ENCODE results near the gene ALDH3B1. TPM values are rescaled to one million over a fixed set of nuclear protein-coding genes. Genes with fewer than 3 reads are reported as not detected.

Gene ALDH3B1
- total RNA-seq, 1 donor from 2014 or later, result 4.9 TPM

Small RNAs within 50 kb of the gene (microRNA-seq; reads per million reads assigned to microRNA genes)
- gene MIR4691 (ENCODE audit: borderline number of aligned reads) (not detected), gene MIR6753 (ENCODE audit: borderline number of aligned reads) (not detected), gene MIR7113 (ENCODE audit: borderline number of aligned reads) (not detected)

Other genes starting within 250 kb of the ALDH3B1 start
- gene UNC93B1, start 6.2 kb upstream of the ALDH3B1 start, total RNA-seq, result 7.6 TPM
- gene NDUFS8, start 20.4 kb downstream of the ALDH3B1 start, total RNA-seq, result 514 TPM
- 25.8 TPM for gene TCIRG1, start 28.7 kb downstream of the ALDH3B1 start, total RNA-seq
- 10.6 TPM for gene CHKA, start 111.1 kb downstream of the ALDH3B1 start, total RNA-seq
- gene KMT5B, start 203.0 kb downstream of the ALDH3B1 start, total RNA-seq, result 30.4 TPM

Measured in left ventricle myocardium superior (tissue), 1 donor.